Cortex of kidney (tissue), 1 donor: ENCODE data around the gene COL13A1.

ENCODE experiments used
- DNase-seq: peaks from one replicate; lab custom pipeline; 2025; lab: John Stamatoyannopoulos, UW

The COL13A1 gene

GRCh38 chr10:69888882-69889584, 87.3 kb downstream of the COL13A1 start:
- no peak for DNase-seq

GRCh38 chr10:69890065-69890847, 88.5 kb downstream of the COL13A1 start:
- DNase-seq = no peak

- DNase-seq = no peak
Measured at GRCh38 chr10:69891057-69891617, 89.4 kb downstream of the COL13A1 start.

GRCh38 chr10:69892406-69892805, 90.7 kb downstream of the COL13A1 start:
- no peak for DNase-seq

GRCh38 chr10:69892816-69893215, 91.1 kb downstream of the COL13A1 start:
- no peak for DNase-seq

GRCh38 chr10:69893271-69893900, 91.7 kb downstream of the COL13A1 start:
- DNase-seq = no peak

- DNase-seq = no peak
Measured at GRCh38 chr10:69894156-69894555, 92.5 kb downstream of the COL13A1 start.

GRCh38 chr10:69895759-69896158, 94.1 kb downstream of the COL13A1 start:
- DNase-seq = no peak

- no peak for DNase-seq
Measured at GRCh38 chr10:69896606-69897231, 95.0 kb downstream of the COL13A1 start.

GRCh38 chr10:69897432-69897831, 95.7 kb downstream of the COL13A1 start:
- no peak for DNase-seq

- no peak for DNase-seq
Measured at GRCh38 chr10:69897999-69898398, 96.3 kb downstream of the COL13A1 start.

- DNase-seq = no peak
Measured at GRCh38 chr10:69898524-69898923, 96.8 kb downstream of the COL13A1 start.

GRCh38 chr10:69898941-69899340, 97.2 kb downstream of the COL13A1 start:
- DNase-seq = no peak

- DNase-seq = no peak
Measured at GRCh38 chr10:69899727-69900595, 98.3 kb downstream of the COL13A1 start.

GRCh38 chr10:69901022-69901421, 99.3 kb downstream of the COL13A1 start:
- no peak for DNase-seq

GRCh38 chr10:69901628-69902505, 100.2 kb downstream of the COL13A1 start:
- DNase-seq = no peak

- DNase-seq = no peak
Measured at GRCh38 chr10:69902835-69903535, 101.3 kb downstream of the COL13A1 start.

- DNase-seq = no peak
Measured at GRCh38 chr10:69904533-69904932, 102.8 kb downstream of the COL13A1 start.

- DNase-seq = no peak
Measured at GRCh38 chr10:69906425-69906824, 104.7 kb downstream of the COL13A1 start.

GRCh38 chr10:69907517-69907916, 105.8 kb downstream of the COL13A1 start:
- no peak for DNase-seq
